Stimulated activated CD8-positive, alpha-beta memory T cell treated with anti-CD3 and anti-CD28 coated beads, Interleukin-15, amount 100 ng/mL, for 24 hours (primary cell): ENCODE data around the gene FAM25G.

ENCODE experiments used
- DNase-seq: peaks from one replicate; pipeline ENCODE4 v3.0.0-alpha.2; 2020; ENCODE audit warnings: low read depth

The FAM25G gene

DNA sequence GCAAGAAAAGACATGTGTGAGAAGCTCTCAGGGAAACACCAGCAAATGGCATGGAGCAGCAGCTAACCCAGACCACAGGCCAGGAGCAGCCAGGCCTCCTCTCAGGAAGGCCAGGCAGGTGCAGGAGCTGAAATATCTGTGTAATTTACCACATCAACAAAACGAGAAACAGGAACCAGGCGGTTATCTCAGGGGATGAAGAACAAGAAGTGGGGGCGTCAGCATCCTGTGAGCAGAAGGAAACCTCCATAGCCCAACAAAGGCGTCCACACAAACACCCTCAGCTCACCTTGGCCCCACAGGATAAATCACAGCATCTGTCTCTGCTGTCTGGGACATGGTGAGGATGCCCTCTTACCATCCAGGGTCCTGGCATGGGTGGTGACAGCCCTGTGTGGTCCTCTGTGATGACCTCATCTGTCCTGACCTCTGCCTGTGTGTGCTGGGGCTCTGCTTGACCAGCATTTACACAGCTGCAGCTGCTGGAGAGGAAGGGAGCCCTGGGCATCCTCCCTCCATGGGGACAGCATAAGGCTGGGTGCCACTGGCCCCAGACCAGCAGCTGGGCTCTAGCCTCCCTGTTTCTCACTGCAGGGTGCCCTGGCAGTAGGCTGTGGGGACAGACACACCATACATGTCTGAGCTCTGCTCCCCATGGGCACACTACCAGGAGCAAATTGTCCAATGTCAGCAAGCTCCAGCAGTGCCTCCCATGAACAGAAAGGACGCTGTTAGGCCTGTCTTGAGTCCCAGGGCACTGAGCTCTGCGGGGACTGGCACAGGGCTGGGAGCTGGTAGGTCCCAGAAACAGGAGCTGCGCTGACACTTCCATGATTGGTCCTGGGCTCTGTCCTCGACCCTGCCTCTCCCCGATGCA is 42.2 kb downstream of the FAM25G start:
- no peak for DNase-seq

DNA sequence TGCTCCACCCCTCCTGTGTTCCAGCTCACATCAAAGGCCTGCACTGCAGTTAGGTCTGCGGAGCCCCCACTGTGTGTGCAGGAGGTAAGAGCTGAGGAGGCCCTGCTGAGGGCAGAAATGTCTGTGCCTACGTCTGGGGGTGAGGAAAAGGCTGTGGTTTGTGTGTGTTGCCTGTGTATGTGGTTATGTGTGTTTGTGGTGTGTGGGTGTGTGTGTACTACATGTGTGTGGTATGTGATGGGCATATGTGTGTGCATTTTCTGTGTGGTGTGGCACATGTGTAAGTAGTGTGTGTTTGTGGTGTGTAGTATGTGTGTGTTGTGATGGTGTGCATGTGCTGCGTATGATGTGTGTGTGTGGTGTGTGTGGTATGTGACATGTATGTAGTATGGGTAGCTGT is 43.8 kb downstream of the FAM25G start:
- no peak for DNase-seq

DNA sequence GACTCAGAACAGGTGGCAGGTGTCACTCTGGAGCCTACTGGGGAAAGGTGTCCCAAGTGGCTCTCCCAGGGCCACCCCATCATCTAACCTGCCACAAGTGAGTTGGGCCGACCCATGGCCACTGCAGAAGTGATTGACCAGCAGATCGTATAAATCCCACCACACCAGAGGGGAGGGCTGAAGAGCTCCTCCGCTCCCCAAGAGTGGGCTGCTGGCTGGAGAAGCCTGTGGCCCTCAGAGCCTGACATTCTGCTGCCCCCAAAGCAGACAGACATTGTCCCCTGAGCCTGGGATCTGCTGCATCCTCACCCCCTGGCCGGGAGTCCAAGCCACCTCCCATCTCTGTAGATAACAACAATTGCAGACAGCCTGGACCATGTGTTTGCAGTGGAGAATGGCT is 44.3 kb downstream of the FAM25G start:
- DNase-seq = no peak

DNA sequence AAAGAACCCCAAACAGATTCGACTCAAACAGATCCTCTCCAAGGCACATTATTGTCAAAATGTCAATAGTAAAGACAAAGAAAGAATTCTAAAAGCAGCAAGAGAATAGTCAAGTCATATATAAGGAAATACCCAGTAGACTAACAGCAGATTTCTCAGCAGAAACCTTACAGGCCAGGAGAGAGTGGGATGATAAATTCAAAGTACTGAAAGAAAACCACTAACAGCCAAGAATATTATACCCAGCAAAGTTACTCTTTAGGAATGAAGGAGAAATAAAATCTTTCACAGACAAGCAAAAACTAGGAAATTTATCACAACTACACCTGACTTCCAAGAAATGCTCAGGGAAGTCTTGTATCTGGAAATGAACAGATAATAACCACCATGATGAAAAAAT is 45.8 kb downstream of the FAM25G start:
- DNase-seq = no peak

DNA sequence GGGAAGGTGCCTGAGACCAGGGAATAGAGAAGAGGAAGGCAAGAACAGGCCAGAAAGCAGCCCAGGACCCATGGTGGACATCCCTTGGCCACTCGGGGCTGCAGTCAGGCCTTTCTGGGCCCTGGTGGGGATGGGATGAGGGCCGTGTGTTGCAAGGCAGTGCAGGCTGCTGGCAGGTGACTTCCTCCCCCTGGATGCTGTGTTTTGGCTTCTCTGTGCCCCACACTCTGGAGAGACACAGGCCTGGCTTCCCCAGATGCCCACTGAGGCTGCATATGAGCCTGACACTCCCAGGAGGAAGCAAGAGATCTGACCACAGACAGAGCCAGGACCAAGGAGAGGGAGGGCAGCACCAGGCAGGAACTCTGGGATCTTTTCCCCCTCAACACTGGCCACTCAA is 47.5 kb downstream of the FAM25G start:
- DNase-seq = no peak

DNA sequence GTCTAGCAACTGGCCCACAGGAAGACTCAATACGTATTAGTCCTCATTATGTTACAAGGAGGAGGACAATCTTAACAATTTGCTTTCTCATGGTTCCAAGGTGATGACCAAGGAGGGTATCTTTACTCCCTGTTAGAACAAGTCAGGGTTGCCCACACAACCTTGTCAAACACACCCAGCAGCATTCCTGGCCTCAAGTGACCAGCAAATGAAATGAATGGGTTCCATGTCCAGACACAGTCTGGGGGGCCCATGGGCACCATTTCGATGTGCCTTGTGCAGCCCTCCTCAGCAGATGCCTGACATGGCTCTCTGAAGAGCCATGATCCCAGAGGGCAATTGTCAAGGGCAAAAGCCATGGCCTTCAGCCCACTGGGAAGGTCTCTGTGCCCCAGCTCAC is 48.4 kb downstream of the FAM25G start:
- no peak for DNase-seq

DNA sequence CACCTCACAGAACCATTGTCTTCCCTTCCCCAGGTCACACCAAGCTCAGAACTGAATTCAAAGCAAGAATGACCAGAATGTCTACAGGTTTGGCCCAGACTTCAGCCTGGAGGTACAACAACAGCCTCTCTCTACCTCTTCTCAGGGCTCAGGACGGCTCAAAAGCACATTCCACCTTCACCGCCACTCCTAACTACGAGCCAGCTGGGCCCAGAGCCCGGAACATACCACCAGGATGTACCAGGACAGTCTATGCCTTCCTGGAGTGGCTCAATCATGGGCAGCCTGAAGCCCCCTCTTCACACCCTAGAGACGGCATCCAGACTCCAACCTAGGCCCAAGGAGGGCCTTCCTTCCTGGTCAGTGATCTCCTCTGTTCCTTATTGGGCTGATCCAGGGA is 49.1 kb downstream of the FAM25G start:
- no peak for DNase-seq

DNA sequence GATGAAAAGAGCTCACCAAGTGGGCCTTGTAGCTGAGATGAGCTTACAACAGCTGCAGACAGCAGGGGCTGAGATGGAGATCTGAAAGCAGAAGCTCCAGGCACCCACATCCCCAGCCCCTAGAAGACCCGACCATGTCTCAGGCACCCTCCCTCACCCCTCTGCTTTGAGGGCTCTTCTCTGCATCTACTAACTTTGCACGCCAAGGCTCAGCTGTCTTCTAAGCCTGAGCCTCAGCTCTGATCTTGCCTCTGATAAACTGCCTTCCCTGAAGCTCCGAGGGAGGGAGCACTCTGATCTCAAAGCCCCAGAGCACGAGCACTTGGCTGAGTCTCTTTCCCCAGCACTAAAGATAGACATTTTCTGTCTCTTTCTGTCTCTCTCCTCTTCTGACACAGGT is 49.6 kb downstream of the FAM25G start:
- DNase-seq = no peak

DNA sequence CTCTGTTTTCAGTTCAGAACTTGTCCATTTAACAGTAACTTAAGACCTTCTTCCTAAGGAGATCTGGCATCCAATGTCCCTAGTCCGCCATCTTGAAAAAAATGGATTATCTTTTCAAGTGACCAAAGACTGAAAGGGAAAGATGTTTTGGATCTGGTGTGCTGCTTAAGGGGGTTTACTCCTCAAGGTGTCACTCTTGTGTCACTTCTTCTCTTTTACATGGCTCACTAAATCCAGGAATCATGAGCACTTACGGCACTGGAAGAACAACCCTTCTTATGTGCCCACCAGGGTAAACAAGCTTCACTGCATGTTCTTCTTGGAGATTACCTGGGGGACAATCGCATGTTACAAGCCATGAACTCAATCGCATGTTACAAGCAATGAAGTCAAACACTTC is 51.3 kb downstream of the FAM25G start:
- DNase-seq = no peak

DNA sequence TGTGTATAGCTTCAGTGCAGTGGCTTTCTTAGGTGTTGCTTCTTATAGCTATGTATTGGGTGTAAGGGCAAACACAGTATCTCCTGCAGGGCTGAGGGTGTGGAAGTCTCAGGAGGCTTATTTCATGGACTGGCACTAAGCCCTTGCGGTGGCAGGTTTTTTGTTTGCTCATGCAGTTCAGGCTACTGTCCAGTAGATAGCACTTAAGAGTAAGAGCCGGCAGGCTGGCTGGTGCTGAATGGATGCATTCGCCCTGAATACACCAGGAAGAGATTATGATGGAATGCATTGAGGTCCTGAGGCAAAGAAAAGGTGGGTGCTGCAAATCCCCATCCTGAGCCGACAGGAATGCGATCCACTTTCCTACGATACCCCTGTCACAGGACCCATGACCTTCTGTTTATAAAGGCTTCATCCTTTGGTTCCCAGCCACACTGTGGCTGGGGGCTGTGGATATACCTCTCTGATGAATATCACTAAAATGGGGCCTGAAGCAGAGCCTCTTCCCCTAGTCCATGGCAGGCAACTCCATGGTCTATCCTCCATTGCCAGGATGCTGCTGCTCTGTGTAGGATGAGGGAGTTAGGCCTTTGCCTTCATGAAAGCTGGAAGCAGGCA is 52.5 kb downstream of the FAM25G start:
- no peak for DNase-seq
